Neural crest cell (in vitro differentiated cells): Measurements from ENCODE around the gene UNC13B. TPM values are rescaled to one million over a fixed set of nuclear protein-coding genes. Genes with fewer than 3 reads are reported as not detected.
A peak's percentile ranks its signal among the peaks of the same experiment; 100 is the strongest.
"Not testable (repeated sequence)": the region's sequence is repeated elsewhere in the genome, so short reads cannot be mapped to it uniquely, and the experiment has no call there.

Experiments
- DNase-seq: peaks from one replicate; pipeline ENCODE4 v3.0.0; 2021; ENCODE audit warnings: low read depth, mixed read lengths, low spot score
- H3K27ac Mint-ChIP-seq: one replicate; pipeline ENCODE4 v1.8.0; 2021; ENCODE audit warnings: mild to moderate bottlenecking, mixed read lengths; ENCODE audit not compliant: unreplicated experiment
- H3K27me3 Mint-ChIP-seq: 2 replicates; pipeline ENCODE4 v1.8.0; 2021; ENCODE audit warnings: low read depth, mild to moderate bottlenecking, mixed read lengths
- H3K36me3 Mint-ChIP-seq: 2 replicates; pipeline ENCODE4 v1.8.0; 2021; ENCODE audit warnings: low read depth, mild to moderate bottlenecking, mixed read lengths
- H3K4me1 Mint-ChIP-seq: 2 replicates; pipeline ENCODE4 v1.8.0; 2021; ENCODE audit warnings: mixed read lengths
- H3K4me3 Mint-ChIP-seq: one replicate; pipeline ENCODE4 v1.8.0; 2021; ENCODE audit warnings: mild to moderate bottlenecking, mixed read lengths
- H3K9me3 Mint-ChIP-seq: 2 replicates; pipeline ENCODE4 v1.8.0; 2021; ENCODE audit warnings: mixed read lengths
- total RNA-seq: library from RNA; stranded (reverse); gene quantifications from 2 replicates; pipeline ENCODE4 v1.2.1, GENCODE V29; 2021
- TF ChIP-seq, protein P1 (sequence below): fragments of 200-600 bp; sonication (generic); conservative IDR thresholded peaks from 2 replicates; pipeline ENCODE4 v1.5.0; 2021; ENCODE audit warnings: antibody characterized with exemption, mild to moderate bottlenecking

Gene UNC13B
- total RNA-seq, 1 donor from 2014 or later: 56.9 TPM

- Mint-ChIP-seq H3K4me1 (no peaks in the 10 kb centered on the region), H3K9me3 (peaks cover 16% of the 10 kb centered on the region), H3K36me3 (peaks cover 9% of the 10 kb centered on the region), H3K4me3 (no peak overlapping the region), H3K27me3 (no peaks in the 10 kb centered on the region), H3K27ac (peak overlapping the region; percentile 36)
- TF ChIP-seq, protein P1, sequence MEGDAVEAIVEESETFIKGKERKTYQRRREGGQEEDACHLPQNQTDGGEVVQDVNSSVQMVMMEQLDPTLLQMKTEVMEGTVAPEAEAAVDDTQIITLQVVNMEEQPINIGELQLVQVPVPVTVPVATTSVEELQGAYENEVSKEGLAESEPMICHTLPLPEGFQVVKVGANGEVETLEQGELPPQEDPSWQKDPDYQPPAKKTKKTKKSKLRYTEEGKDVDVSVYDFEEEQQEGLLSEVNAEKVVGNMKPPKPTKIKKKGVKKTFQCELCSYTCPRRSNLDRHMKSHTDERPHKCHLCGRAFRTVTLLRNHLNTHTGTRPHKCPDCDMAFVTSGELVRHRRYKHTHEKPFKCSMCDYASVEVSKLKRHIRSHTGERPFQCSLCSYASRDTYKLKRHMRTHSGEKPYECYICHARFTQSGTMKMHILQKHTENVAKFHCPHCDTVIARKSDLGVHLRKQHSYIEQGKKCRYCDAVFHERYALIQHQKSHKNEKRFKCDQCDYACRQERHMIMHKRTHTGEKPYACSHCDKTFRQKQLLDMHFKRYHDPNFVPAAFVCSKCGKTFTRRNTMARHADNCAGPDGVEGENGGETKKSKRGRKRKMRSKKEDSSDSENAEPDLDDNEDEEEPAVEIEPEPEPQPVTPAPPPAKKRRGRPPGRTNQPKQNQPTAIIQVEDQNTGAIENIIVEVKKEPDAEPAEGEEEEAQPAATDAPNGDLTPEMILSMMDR: no peak
- no peak for DNase-seq
These were observed 24.9 kb upstream of the UNC13B start for GRCh38 chr9:35136866-35137265.

DNA sequence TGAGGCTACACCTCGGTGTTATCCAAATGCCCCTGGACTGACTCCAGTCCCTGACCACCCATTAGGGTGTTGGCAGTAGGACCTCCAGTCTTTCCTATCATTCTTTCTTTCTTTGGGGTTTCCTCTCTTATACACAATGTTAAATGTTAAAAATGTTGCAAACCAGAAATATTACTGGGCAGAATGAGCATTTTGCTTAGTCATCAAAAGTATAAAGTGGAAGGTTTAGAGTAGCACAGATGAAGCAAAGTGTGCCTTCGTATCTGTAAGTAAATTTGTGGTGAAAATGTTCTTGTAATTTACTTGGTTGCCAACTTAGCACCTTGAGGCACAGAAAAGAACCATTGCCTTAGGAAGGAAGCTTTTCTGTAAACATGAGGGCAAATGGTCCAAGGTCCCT, 21.7 kb upstream of the UNC13B start:
- TF ChIP-seq, protein P1: no peak
- no peak overlapping the region for H3K4me3 Mint-ChIP-seq
- H3K36me3 Mint-ChIP-seq: peaks cover 5% of the 10 kb centered on the region
- H3K9me3 Mint-ChIP-seq: peaks cover 4% of the 10 kb centered on the region
- no peak overlapping the region for H3K27ac Mint-ChIP-seq
- H3K4me1 Mint-ChIP-seq: no peaks in the 10 kb centered on the region
- no peak for DNase-seq
- no peaks in the 10 kb centered on the region for H3K27me3 Mint-ChIP-seq

GRCh38 chr9:35142037-35142436, 19.8 kb upstream of the UNC13B start:
- DNase-seq: no peak
- H3K27me3 Mint-ChIP-seq: no peaks in the 10 kb centered on the region
- peaks cover 6% of the 10 kb centered on the region for H3K9me3 Mint-ChIP-seq
- H3K4me3 Mint-ChIP-seq: no peak overlapping the region
- H3K36me3 Mint-ChIP-seq: peaks cover 4% of the 10 kb centered on the region
- H3K27ac Mint-ChIP-seq: no peak overlapping the region
- TF ChIP-seq, protein P1: no peak
- H3K4me1 Mint-ChIP-seq: no peaks in the 10 kb centered on the region

- Mint-ChIP-seq H3K9me3 (peaks cover 16% of the 10 kb centered on the region), H3K36me3 (peaks cover 13% of the 10 kb centered on the region)
- DNase-seq, H3K27me3 Mint-ChIP-seq, H3K4me1 Mint-ChIP-seq, H3K4me3 Mint-ChIP-seq, H3K27ac Mint-ChIP-seq: not testable (repeated sequence)
These were observed 13.8 kb upstream of the UNC13B start for GRCh38 chr9:35147941-35148563.

DNA sequence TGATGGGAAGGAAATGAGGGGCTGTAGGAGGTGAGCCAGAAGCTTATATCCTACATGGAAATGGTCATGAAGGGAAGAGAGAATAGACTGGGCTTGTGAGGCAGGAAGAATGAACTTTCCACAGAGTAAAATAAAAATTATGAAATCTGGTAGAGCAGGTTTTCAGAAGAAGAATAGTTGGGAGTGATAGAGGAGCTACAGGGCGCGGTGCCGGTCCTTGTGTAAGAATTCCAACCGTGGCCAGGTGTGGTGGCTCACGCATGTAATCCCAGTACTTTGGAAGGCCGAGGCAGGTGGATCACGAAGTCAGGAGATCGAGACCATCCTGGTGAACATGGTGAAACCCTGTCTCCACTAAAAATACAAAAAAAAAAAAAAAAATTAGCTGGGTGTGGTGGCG, 8.9 kb upstream of the UNC13B start:
- Mint-ChIP-seq H3K9me3 (peaks cover 14% of the 10 kb centered on the region), H3K4me3 (no peak overlapping the region), H3K4me1 (no peaks in the 10 kb centered on the region), H3K27me3 (no peaks in the 10 kb centered on the region), H3K36me3 (peaks cover 9% of the 10 kb centered on the region), H3K27ac (no peak overlapping the region)
- TF ChIP-seq, protein P1: no peak
- no peak for DNase-seq

DNA sequence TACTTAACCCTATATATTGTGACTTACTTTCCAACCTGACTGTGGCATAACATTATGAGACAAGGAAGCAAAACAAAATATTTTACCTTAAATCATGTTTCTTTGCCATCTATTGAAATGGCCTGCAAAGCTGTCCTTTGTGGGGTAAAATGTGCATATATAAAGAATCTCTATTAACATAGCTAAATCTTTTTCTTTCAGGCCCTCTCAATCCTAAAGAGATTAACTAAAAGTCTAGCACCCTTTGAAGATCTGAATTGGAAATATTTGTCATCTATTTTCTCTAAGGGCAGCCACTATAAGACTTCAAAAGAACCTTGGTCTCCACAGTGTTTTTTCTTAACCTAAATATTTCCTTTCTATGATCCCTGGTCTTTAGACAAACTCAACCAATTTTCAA, 5.0 kb upstream of the UNC13B start:
- Mint-ChIP-seq H3K27ac (no peak overlapping the region), H3K4me1 (peaks cover 6% of the 10 kb centered on the region), H3K27me3 (no peaks in the 10 kb centered on the region), H3K9me3 (peaks cover 7% of the 10 kb centered on the region), H3K36me3 (peaks cover 2% of the 10 kb centered on the region), H3K4me3 (no peak overlapping the region)
- TF ChIP-seq, protein P1: no peak
- no peak for DNase-seq

DNA sequence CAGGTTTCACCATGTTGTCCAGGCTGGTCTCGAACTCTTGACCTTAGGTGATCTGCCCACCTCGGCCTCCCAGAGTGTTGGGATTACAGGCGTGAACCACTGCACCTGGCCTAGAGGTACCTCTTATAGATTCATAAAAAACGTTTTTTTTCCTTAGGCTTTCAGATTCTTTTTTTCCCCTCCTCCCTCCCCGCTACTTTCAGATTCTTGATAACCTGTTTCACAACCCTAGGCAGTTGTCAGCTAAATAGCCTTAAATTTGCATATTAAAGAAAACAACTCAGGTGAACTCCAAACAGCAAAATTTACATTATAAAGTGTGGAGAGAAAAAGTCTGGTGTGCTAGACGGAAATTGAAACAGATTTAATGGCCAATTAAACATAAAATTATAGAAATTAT, 4.0 kb upstream of the UNC13B start:
- not testable (repeated sequence) for H3K27me3 Mint-ChIP-seq, H3K36me3 Mint-ChIP-seq, H3K27ac Mint-ChIP-seq, H3K9me3 Mint-ChIP-seq, DNase-seq, H3K4me3 Mint-ChIP-seq
- H3K4me1 Mint-ChIP-seq: peaks cover 11% of the 10 kb centered on the region
